GM12864 (cell line): ENCODE data around the gene TMEM151B.

Experiments used
- DNase-seq: peaks from one replicate; pipeline ENCODE4 v3.0.0-alpha.2; 2011; ENCODE audit warnings: low read depth
- H3K4me3 ChIP-seq: 2 replicates; pipeline ENCODE4 v1.5.1; 2011; ENCODE audit warnings: mild to moderate bottlenecking, low read depth, low read length, control low read depth
- TF ChIP-seq, protein P1 (sequence below): IDR thresholded peaks from 2 replicates; pipeline ENCODE4 v1.5.1; 2011; ENCODE audit warnings: low read depth, mild to moderate bottlenecking, moderate library complexity, low read length, control low read depth, inconsistent platforms; ENCODE audit errors: missing control alignments

TMEM151B gene

GRCh38 chr6:44303842-44304241, 33.6 kb downstream of the TMEM151B start:
- TF ChIP-seq, protein P1, sequence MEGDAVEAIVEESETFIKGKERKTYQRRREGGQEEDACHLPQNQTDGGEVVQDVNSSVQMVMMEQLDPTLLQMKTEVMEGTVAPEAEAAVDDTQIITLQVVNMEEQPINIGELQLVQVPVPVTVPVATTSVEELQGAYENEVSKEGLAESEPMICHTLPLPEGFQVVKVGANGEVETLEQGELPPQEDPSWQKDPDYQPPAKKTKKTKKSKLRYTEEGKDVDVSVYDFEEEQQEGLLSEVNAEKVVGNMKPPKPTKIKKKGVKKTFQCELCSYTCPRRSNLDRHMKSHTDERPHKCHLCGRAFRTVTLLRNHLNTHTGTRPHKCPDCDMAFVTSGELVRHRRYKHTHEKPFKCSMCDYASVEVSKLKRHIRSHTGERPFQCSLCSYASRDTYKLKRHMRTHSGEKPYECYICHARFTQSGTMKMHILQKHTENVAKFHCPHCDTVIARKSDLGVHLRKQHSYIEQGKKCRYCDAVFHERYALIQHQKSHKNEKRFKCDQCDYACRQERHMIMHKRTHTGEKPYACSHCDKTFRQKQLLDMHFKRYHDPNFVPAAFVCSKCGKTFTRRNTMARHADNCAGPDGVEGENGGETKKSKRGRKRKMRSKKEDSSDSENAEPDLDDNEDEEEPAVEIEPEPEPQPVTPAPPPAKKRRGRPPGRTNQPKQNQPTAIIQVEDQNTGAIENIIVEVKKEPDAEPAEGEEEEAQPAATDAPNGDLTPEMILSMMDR: no peak
- no peak overlapping the region for H3K4me3 ChIP-seq
- no peak for DNase-seq

DNA sequence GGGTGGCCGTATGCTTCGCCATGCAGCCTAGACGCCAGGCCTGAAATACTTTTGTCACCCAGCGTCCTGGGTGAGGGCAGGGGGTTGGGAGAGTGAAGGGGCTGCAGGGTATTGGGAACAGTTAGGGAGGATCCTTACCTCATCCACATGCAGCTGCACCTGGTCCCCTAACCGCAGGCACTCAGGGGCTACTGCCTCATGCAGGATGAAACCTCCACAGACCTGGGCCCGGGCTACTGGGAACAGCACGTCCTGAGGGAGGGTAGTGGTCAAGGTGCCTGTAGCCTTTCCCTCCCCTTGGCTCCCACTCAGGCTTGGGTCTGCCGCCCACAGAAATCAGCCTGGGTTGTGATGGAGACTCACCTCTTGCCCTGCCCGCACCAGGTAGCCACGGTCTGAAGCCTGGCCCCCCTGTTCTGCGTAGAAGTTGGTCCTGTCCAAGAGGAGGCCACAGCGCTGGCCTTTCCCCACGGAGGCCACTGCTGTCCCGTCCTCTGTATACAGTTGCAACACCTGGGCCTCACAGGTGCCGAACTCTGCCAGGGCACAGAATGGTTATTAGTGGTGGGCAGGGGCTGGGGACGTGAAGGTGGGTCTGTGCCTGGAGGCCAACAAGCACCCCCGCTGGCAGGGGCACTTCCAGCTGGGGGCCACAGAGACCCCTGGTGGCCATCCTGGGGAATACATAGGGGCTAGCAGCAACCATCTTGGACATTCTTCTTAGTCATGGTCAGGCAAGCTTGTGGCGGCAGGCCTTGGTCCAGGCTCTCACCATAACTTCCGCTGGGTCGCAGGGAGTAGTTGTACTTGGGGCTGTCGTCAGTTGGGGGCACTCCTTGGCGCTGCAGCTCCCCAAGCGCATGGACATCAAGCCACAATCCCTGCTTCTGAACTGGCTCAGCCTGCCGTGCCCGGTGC, 34.3 kb downstream of the TMEM151B start:
- peak; percentile 7 for DNase-seq
- TF ChIP-seq, protein P1: peak; percentile 86
- no peak overlapping the region for H3K4me3 ChIP-seq

DNA sequence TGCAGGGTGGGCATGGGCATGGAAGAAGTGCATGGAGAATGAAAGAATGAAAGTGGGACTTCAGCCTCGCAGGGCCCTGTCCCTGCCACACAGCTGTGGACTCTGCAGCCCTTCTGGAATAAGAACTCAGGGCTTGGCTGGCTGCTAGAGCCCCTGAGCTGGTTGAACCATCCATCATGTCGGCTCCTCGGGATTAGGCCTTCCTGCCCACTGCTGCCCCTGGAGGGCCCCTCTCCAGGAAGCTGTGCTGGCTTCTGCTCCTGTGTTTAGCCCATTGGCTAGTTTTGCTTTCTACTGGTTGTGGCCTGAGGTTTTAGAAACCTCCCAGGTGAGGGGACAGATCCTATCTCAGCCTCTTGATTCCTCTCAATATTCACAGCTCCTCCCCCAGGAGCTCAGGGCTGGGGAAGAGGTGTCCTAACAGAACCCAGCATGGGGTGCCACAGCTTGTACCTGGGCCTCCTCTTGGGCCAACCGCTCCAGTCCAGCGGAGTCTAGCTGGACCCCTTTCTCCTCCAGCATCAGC, 35.0 kb downstream of the TMEM151B start:
- TF ChIP-seq, protein P1: no peak
- no peak for DNase-seq
- H3K4me3 ChIP-seq: no peak overlapping the region

DNA sequence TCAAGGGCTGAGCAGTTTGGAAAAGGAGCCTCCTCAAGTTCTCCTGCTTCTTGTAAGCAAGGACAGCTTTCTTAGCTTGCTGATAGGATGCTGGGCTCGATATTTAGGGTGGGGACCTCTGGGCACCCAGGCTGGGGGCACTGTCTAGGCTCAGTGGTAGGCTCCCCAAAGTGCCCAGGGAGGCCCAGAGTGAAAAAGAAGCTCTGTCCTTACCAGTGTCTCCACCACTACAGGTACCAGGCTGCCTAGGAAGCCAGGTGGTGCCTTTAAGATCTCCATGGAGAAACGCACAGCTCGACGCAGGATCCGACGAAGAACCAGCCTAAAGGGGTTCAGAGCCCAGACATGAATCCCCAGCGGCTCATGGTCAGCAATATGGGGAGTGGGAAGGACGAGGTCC, 36.5 kb downstream of the TMEM151B start:
- DNase-seq: no peak
- H3K4me3 ChIP-seq: no peak overlapping the region
- TF ChIP-seq, protein P1: no peak

DNA sequence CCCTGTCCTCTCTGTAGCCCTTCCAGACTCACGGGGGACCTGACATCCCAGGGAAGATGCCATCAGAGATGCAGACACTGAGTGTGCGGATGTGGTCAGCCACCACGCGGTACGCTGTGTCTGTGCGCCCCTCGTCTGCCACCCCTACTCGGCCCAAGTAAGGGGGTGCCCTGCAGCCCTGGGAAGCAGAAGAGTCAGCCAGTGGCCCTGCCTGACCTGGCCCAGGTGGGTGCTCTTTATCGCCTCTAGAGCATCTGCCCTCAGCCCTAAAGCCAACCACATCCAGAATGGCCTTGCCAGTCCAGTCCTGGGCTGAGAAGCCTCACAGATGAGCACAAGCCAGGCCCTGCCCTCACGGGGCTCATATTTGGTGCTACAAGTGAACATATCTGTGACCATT, 37.0 kb downstream of the TMEM151B start:
- TF ChIP-seq, protein P1: no peak
- no peak for DNase-seq
- no peak overlapping the region for H3K4me3 ChIP-seq

DNA sequence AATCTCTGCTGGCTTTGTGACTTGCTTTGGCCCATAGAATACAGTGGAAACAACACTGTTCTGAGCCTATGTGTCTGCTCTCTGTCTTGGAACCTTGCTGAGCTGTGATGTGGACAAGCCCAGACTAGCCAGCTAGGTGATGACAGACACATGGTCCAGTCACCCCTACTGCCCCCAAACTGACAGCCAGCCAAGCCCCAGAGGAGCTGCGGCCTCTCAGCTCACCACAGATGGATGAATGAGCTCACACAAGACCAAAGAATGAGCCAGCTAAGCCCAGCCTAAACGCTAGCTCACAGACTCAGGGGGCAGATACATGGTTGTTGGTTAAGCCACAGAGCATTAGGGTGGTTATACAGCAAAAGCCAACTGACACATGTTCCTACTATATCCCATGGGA, 38.8 kb downstream of the TMEM151B start:
- H3K4me3 ChIP-seq: no peak overlapping the region
- TF ChIP-seq, protein P1: no peak
- DNase-seq: no peak
